HG03095 (cell line): ENCODE data around the gene TANGO2.

Source experiments
- ATAC-seq: cut with Tn5 transposase; IDR thresholded peaks from one replicate; pipeline ENCODE4 v1.9.1; 2021; ENCODE audit warnings: moderate library complexity; ENCODE audit not compliant: unreplicated experiment

The TANGO2 gene

GRCh38 chr22:20039683-20040325 is 18.9 kb downstream of the TANGO2 start:
- no peak for ATAC-seq

- ATAC-seq = no peak
Observed at GRCh38 chr22:20040327-20041200, 19.7 kb downstream of the TANGO2 start.

DNA sequence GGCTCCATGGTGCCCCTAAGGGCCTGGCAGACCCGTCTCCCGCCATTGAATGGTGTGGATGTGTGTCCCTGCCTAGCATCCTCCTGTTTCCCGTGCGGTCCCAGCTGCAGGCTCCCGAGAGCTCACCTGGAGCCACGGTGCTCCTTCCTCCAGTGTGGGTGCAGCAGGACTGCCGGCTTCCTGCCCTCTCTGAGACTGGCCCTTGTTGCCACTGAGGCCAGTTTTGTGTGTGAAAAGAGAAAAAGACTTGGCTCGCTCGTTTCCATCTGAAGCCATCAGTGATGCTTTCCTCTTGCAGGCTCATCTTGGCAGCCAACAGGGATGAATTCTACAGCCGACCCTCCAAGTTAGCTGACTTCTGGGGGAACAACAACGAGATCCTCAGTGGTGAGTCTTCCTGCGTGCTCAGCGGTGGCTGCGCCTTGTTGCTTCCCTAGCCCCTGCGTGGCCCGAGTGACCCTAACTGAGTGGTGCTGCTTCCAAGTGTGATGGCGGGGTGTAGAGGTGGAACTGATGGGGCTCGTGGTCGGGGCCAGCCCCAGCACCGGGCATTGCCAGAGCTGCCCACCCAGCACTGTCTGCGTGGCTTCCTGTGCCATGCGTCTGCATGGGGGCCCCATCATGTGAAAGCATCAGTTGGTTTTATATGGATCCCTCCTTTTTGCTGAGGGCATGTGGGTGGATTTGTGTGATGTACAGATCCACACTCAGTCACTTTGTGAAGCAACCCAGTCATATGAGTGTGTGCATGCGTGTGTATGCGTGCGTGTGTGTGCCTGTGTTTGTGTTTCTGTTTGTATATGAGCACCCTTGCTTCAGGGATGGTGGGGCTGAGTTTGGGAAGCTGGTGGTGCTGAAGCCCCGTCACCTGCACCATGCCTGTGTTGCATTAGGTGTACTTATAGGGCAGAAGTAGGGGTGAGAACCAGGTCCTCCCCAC is 22.4 kb downstream of the TANGO2 start:
- no peak for ATAC-seq

- ATAC-seq = no peak
Observed at GRCh38 chr22:20043997-20044342, 23.1 kb downstream of the TANGO2 start.

DNA sequence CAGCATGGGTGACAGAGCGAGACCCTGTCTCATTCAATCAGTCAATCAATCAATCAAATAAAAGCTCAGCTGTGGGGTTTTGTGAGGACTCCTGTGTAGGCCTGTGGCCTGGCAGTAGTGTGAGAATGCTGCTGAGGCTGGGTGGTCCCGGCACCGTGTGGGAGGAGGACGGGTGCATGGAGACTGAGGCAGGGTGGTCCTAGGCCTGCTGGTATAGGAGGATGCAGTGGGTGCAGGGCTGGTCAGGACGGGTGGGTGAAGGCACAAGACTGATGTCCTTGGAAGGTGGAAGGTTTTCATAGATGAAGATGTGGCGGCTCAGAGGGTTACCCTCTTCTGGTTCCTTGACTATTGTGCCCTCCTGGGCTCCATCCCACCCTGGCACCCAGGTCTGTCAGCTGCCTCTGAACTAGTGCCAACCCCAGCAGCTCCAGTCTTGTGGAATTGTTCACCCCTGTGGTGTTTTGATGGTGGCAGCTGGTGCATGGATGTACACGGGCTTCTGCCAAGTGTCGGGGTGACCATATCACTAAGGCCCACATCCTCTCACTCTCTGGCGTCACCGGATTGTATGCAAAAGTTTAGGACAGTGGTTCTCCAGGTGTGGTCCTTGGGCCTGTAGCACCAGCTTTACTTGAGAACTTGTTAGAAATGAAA is 23.7 kb downstream of the TANGO2 start:
- ATAC-seq = no peak

- ATAC-seq = no peak
Observed at GRCh38 chr22:20046730-20047129, 25.8 kb downstream of the TANGO2 start.

DNA sequence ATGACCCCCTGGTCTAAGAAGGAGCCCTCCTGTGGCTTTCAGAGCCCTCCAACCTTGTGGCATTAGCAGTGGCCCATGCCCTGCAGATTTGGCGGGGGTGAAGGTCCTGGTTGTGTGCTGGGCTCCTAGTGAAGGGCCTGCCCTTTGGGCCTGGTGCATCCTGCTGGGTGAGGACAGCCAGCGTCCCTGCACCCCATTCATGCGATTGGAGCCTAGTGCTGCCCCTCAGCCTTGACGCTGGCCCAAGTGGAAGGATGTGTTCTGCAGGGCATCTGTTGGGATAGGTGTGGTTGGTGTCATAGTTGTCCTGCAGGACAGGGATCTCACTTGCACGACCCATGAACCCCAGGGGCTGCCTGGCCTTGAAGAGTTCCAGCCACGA is 31.0 kb downstream of the TANGO2 start:
- no peak for ATAC-seq

DNA sequence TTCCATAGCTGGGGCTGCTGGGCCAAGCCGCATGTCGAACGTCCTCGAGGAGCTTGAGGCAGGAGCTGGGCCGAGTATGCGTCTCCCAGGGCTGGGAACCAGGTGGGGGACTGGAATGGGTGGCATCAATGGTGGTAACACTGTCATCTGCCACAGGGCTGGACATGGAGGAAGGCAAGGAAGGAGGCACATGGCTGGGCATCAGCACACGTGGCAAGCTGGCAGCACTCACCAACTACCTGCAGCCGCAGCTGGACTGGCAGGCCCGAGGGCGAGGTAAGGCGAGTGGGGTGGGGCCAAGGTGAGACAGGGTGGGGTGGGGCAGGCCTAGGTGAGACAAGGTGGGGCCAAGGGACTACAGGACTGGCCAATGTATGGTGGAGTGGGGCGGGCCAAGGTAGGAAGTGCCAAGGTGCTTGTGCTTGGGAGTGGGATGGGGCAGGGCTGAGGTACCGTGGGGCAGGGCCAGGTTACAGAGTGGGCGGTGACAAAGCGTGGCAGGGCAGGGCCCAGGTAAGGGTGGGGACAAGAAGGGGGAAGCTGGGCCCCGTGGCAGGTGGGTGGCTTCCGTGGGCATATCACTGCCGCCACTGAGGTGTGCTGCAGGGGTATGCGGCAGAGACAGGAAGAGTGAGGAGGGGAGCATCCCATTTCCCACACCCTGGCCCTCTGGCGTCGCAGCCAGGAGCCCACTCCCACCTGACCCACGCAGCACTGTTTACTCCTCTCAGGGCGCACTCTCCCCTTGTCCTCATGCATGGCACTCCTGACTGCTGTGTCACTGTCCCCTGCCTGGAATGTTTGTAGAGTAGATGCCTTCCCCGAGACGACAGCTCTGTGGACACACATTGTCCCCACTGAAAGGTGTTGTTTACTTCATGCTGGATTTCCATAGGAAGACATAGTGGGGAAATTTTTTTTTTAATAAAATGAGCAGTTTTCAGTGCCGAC is 31.7 kb downstream of the TANGO2 start:
- no peak for ATAC-seq

GRCh38 chr22:20053407-20054033 is 32.6 kb downstream of the TANGO2 start:
- no peak for ATAC-seq

DNA sequence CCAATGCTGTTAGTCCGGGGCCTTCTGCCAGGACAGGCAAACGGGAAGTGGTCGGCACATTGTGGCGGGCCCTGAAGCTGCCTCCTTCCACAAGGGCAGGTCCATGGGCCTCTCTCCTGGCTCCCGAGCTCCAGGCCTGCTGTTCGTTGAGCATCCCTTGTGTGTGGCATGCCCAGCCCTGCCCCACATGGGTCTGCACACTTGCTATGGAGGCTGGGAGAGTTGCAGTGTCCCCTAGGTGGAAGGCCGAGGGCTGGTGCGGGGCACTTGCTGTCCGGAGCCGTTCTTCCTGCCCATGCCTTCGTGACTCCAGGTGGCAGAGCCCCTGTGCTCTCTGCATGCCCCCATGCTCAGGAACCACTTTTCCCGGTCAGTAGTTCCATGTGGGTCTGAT is 33.1 kb downstream of the TANGO2 start:
- ATAC-seq = no peak

- no peak for ATAC-seq
Observed at GRCh38 chr22:20054485-20054884, 33.6 kb downstream of the TANGO2 start.

- no peak for ATAC-seq
Observed at GRCh38 chr22:20055144-20055543, 34.2 kb downstream of the TANGO2 start.

- ATAC-seq = no peak
Observed at GRCh38 chr22:20055654-20056053, 34.7 kb downstream of the TANGO2 start.

DNA sequence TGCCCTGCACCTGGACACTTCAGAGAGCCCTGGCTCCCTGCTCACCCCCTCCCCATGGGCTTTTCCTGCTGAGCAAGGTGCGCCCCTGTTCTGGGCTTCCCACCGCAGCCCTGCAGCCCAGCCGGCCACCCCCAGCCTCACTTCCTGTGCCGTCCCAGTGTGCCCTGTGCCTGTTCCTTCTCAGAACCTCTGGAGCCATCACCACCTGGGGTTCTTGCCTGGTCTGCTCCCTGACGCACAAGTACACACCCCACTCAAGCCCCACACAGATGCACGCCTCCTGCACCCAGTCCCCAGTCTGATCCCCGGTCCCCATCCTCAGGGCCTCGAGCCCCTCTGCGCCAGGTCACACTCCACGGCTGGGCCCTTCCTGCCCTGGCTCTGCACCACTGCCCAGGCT is 35.3 kb downstream of the TANGO2 start:
- ATAC-seq = no peak

- no peak for ATAC-seq
Observed at GRCh38 chr22:20056696-20057386, 35.9 kb downstream of the TANGO2 start.

DNA sequence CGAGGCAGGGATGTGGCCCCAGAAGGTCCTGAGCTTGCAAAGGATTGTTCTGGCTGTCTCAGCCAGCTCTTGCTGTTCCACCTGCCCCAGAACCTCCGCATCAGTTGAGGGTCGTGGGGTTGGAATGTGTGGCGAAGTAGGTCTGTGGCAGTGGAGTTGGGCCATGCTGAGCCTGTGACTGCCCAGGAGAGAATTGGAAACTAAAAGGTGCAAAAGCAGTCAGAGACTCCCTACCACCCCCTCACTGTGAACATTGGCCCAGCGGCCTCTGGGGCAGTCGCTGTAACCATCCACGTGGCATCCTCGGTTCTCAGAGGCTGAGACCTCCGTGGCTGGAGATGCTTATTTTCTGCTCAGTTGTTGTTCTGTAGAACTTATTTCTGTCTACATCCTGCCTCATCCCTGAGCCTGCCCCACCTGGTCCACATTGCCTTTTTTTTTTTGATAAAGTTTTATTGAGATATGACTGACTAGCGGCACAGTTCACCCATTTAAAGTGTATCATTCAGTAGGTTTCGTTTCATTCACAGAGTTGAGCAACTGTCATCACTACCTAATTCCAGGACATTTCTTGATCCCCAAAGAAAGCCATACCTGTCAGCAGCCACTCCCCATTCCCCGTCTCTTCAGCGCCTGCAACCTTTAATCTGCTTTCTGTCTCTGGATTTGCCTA is 36.8 kb downstream of the TANGO2 start:
- ATAC-seq = no peak

DNA sequence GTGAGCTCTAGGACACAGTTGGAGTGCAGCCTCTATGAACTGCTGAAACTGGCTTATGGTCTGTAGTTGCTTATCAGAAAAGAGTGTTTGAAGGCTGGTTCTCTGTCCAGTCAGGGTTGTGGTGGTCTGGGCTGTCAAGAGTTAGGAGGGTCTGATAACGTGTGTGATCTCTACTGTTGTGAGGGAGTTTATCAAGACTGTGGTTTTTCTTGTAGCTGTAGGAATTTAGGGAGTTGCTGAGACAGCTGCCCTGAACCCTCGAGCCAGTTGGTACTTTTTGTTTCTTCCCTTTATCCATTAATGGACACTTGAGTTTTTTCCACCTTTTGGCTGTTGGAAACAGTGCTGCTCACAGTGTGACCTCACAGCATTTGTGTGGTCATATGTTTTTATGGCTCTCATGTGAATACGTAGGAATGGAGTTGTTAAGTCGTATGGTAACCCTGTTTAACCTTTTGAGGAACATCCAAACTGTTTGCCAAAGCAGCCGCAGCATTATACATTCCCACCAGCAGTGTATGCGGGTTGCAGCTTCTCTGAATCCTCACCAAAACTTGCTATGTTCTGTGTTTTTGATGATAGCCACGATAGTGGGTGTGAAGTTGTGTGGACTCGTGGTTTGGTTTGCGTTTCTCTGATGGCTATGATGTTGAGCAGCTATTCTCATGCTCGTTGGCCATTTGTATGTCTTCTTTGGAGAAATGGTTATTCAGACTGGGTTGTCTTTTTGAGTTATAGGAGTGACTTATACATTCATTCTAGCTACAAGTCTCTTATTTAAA is 38.3 kb downstream of the TANGO2 start:
- ATAC-seq = no peak
